Cardiac muscle cell (in vitro differentiated cells and primary cell): ENCODE data around the gene ACOX2. TPM values are rescaled to one million over a fixed set of nuclear protein-coding genes. Genes with fewer than 3 reads are reported as not detected.

ENCODE experiments used
- DNase-seq, 2 donors: peaks; one replicate each; pipeline versions ENCODE4 v3.0.0 to v3.0.0-alpha.2; 2010 to 2017; ENCODE audit warnings: low read depth in 1 of 2, low spot score in 1 of 2
- H3K27ac ChIP-seq: fragments of 200-600 bp; sonication (generic); 2 replicates; pipeline ENCODE4 v1.5.1; 2016
- H3K27me3 ChIP-seq: fragments of 200-600 bp; sonication (generic); 2 replicates; pipeline ENCODE4 v1.6.0; 2016; ENCODE audit warnings: control low read depth
- H3K36me3 ChIP-seq: fragments of 200-600 bp; sonication (generic); 2 replicates; pipeline ENCODE4 v1.5.1; 2016; ENCODE audit warnings: control low read depth
- H3K4me1 ChIP-seq: fragments of 200-600 bp; sonication (generic); 2 replicates; pipeline ENCODE4 v1.8.1; 2017; ENCODE audit warnings: low read depth, mild to moderate bottlenecking, mixed run types
- H3K4me3 ChIP-seq: fragments of 200-600 bp; sonication (generic); 2 replicates; pipeline ENCODE4 v1.5.1; 2016; ENCODE audit warnings: mild to moderate bottlenecking
- H3K9me3 ChIP-seq: fragments of 200-600 bp; sonication (generic); 2 replicates; pipeline ENCODE4 v1.5.1; 2017; ENCODE audit warnings: low read depth, mild to moderate bottlenecking, control low read depth
- polyA plus RNA-seq: library from polyadenylated mRNA; unstranded; fragments of >200 nt; fragmentation: Nextera tagmentation; extraction: Ambion mirVana; gene quantifications from 2 replicates; pipeline ENCODE4 v1.2.1, GENCODE V29; 2016
- total RNA-seq: library from RNA; depleted of rRNA; stranded (reverse); fragments of >200 nt; gene quantifications from 2 replicates; pipeline ENCODE4 v1.2.3, GENCODE V29; 2016
- TF ChIP-seq, protein P1 (sequence below): IDR thresholded peaks from 2 replicates; pipeline ENCODE4 v1.5.1; 2012; ENCODE audit warnings: low read depth, mild to moderate bottlenecking, low read length

ACOX2 gene
- total and polyA plus RNA-seq, 2 experiments from 2014 or later: 18.9 to 42.5 TPM

DNA sequence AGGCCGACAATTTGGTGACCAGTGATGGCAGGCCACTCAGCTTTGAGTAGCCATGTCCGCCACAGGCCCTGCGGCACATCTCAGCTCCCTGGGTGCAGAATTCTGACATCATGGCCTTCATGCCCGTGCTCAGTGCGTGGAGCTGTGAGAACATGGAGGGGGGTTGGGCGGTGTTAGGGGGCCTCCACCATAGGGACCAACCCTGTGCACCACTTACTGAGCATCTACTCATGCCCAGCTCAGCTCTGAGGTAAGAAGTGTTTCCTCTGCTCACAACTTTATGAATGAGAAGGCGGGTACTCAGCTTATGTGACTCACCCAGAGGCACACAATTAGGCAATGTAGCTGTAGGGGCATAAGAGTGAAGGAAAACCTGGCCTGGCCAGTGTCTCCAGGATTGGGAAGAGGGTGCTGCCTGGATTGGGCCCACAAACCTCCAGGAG lies 10.5 kb downstream of the ACOX2 start:
- no peak overlapping the region for H3K4me3 ChIP-seq
- no peaks in the 10 kb centered on the region for H3K27me3 ChIP-seq
- TF ChIP-seq, protein P1, sequence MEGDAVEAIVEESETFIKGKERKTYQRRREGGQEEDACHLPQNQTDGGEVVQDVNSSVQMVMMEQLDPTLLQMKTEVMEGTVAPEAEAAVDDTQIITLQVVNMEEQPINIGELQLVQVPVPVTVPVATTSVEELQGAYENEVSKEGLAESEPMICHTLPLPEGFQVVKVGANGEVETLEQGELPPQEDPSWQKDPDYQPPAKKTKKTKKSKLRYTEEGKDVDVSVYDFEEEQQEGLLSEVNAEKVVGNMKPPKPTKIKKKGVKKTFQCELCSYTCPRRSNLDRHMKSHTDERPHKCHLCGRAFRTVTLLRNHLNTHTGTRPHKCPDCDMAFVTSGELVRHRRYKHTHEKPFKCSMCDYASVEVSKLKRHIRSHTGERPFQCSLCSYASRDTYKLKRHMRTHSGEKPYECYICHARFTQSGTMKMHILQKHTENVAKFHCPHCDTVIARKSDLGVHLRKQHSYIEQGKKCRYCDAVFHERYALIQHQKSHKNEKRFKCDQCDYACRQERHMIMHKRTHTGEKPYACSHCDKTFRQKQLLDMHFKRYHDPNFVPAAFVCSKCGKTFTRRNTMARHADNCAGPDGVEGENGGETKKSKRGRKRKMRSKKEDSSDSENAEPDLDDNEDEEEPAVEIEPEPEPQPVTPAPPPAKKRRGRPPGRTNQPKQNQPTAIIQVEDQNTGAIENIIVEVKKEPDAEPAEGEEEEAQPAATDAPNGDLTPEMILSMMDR: no peak
- no peaks in the 10 kb centered on the region for H3K36me3 ChIP-seq
- H3K27ac ChIP-seq: no peak overlapping the region
- peak in 1 of 2 donors; percentile 94 for DNase-seq
- H3K4me1 ChIP-seq: no peaks in the 10 kb centered on the region
- H3K9me3 ChIP-seq: no peaks in the 10 kb centered on the region

DNA sequence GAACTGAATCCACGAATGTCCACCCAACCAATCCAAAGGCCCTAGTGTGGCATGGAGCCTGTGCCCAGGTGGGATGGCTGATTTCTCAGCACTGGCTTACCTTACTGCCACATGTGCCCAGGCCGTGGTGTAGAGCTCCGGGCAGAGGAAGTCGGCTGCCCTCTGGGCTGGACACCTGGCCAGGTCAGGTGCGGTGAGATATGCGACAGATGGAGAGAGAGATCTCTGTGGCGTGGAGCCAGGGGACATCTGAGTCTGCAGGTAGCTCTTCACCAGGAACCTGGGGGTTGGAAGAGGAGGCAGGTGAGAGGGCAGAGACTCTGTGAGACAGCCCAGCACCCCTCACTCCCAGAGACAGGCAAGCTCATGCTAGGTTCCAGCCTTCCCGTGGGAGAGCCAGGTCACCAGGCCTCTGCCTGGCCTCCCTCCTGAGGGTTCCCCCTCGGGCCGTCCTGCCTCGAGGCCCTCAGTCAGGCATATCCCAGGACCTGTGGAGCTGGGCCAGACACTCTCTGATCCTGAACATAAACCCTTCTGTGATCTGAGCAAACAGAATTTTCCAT lies 12.6 kb downstream of the ACOX2 start:
- no peak overlapping the region for H3K4me3 ChIP-seq
- H3K4me1 ChIP-seq: no peaks in the 10 kb centered on the region
- H3K27me3 ChIP-seq: no peaks in the 10 kb centered on the region
- H3K36me3 ChIP-seq: no peaks in the 10 kb centered on the region
- no peaks in the 10 kb centered on the region for H3K9me3 ChIP-seq
- DNase-seq: no peak
- TF ChIP-seq, protein P1: no peak
- H3K27ac ChIP-seq: no peak overlapping the region

DNA sequence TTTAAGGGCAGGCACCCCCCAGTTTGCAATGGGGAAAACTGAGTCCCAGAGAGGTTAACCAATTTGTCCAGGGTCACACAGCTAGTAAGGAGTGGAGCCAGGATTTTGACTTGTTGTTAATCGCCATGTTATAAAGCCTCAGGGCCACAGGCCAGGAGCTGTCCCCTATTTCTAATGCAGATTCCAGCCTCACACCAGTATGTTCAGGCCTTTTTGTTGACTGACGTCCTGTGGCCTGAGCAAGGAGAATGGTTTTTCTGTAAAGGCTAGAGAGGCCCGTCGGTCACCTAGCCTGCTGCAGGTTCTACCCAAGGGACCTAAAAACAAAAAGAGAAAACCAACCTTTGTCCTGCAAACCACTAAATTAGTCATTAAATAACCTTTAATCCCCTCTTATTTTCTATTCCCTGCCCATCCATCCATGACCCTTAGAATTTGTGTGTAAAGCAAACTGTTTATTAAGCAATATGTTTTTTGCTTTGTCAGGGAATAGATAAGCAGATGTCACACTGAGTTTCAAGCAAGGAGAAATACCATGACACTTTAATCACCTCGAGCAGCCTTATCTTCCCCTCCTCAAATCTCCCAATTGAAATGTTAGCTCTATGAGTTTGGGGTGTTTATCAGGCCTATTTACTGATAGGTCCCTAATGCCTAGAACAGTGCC lies 14.1 kb downstream of the ACOX2 start:
- Histone ChIP-seq H3K4me3 (no peak overlapping the region), H3K9me3 (no peaks in the 10 kb centered on the region), H3K36me3 (no peaks in the 10 kb centered on the region), H3K27me3 (no peaks in the 10 kb centered on the region), H3K27ac (no peak overlapping the region), H3K4me1 (no peaks in the 10 kb centered on the region)
- TF ChIP-seq, protein P1: no peak
- no peak for DNase-seq

DNA sequence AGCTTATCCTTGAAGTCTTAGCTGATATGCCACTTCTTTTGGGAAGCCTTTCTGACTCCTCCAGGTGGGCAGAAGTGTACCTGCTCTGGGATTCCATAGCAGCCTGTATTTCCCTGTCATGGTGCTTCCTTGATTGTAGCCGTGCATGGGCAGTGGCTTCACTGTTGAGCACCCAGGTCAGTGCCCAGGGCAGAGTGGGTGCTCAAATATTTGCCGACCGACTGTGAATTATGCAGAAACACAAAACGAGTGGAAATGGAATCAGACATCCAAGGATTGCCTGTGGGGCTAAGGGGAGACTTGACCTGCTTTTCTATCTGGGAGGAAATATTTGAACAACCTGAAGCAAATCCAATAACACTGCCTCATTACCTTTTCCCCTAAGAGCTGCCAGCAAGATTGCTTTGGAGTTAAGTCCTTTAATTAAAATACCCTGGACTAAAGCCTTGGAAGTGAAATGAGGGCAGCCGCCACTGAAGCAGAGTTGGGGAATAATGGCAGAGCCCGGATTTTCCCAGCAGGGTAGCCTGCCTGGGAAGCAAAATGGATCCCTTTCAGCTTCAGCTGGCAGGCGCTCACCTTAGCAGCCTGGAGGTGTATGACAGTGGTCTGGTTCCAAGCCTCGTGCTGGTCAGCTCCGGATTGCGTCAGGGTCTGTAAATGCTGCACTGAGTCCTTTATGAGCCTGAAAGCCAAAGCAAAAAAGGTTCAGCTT lies 14.9 kb downstream of the ACOX2 start:
- Histone ChIP-seq H3K9me3 (no peaks in the 10 kb centered on the region), H3K27ac (no peak overlapping the region), H3K4me3 (no peak overlapping the region), H3K36me3 (no peaks in the 10 kb centered on the region), H3K27me3 (no peaks in the 10 kb centered on the region), H3K4me1 (no peaks in the 10 kb centered on the region)
- peak in 1 of 2 donors; percentile 12 for DNase-seq
- TF ChIP-seq, protein P1: no peak

DNA sequence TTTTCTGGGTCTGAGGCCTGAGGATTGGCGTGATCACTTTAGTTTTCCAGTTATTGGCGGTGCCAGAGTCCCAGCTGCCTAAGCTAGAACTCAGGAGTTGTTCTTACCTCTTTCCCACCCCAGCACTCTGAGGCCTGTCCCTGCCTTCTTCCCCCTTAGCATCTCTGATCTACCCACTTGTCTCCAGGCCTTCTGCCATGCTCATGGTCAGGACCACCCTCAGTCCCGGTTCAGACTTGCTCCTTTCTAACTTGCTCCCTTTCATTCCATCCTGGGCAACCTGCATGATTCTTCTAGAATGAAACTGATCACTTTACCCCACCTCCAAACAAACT lies 15.7 kb downstream of the ACOX2 start:
- no peak for DNase-seq
- Histone ChIP-seq H3K4me1 (no peaks in the 10 kb centered on the region), H3K9me3 (no peaks in the 10 kb centered on the region), H3K4me3 (no peak overlapping the region), H3K36me3 (no peaks in the 10 kb centered on the region), H3K27me3 (no peaks in the 10 kb centered on the region), H3K27ac (no peak overlapping the region)
- TF ChIP-seq, protein P1: no peak
